Smooth muscle cell (in vitro differentiated cells): ENCODE results near the gene ANKRD28. TPM values are rescaled to one million over a fixed set of nuclear protein-coding genes. Genes with fewer than 3 reads are reported as not detected.

Experiments
- DNase-seq: peaks from one replicate; lab custom pipeline; 2025; ENCODE audit not compliant: unreplicated experiment; lab: John Stamatoyannopoulos, UW
- H2AFZ ChIP-seq: fragments of 200-600 bp; sonication (generic); 2 replicates; pipeline ENCODE4 v1.6.0; 2016; ENCODE audit warnings: antibody characterized with exemption, low read depth, mild to moderate bottlenecking
- H3F3A ChIP-seq: fragments of 200-600 bp; sonication (generic); 2 replicates; pipeline ENCODE4 v1.6.0; 2017; ENCODE audit warnings: antibody characterized with exemption, low read depth
- H3K27ac ChIP-seq: fragments of 200-600 bp; sonication (generic); 2 replicates; pipeline ENCODE4 v1.5.1; 2016; ENCODE audit warnings: low read depth, mild to moderate bottlenecking
- H3K27me3 ChIP-seq: fragments of 200-600 bp; sonication (generic); 2 replicates; pipeline ENCODE4 v1.6.1; 2016; ENCODE audit warnings: low read depth, mild to moderate bottlenecking
- H3K36me3 ChIP-seq: fragments of 200-600 bp; sonication (generic); 2 replicates; pipeline ENCODE4 v1.5.1; 2016; ENCODE audit warnings: low read depth
- H3K4me1 ChIP-seq: fragments of 200-600 bp; sonication (generic); 2 replicates; pipeline ENCODE4 v1.5.1; 2016; ENCODE audit warnings: low read depth
- H3K4me2 ChIP-seq: fragments of 200-600 bp; sonication (generic); 2 replicates; pipeline ENCODE4 v1.6.0; 2016; ENCODE audit warnings: mild to moderate bottlenecking
- H3K4me3 ChIP-seq: fragments of 200-600 bp; sonication (generic); 2 replicates; pipeline ENCODE4 v1.5.1; 2016; ENCODE audit warnings: mild to moderate bottlenecking
- H3K79me2 ChIP-seq: fragments of 200-600 bp; sonication (generic); 2 replicates; pipeline ENCODE4 v1.6.0; 2016; ENCODE audit warnings: low read depth, mild to moderate bottlenecking
- H3K9ac ChIP-seq: fragments of 200-600 bp; sonication (generic); 2 replicates; pipeline ENCODE4 v1.6.0; 2016; ENCODE audit warnings: low read depth
- H3K9me3 ChIP-seq: fragments of 200-600 bp; sonication (generic); replicated peaks from 2 replicates; pipeline ENCODE4 v1.5.1; 2016; ENCODE audit warnings: low read depth
- H4K20me1 ChIP-seq: fragments of 200-600 bp; sonication (generic); 2 replicates; pipeline ENCODE4 v1.6.0; 2016; ENCODE audit warnings: low read depth
- CTCF ChIP-seq: fragments of 200-600 bp; sonication (generic); IDR thresholded peaks from 2 replicates; pipeline ENCODE4 v1.5.1; 2017; ENCODE audit warnings: borderline replicate concordance, mild to moderate bottlenecking, antibody characterized with exemption; ENCODE audit not compliant: insufficient read depth, poor library complexity, severe bottlenecking
- WGBS: methylation state at CpG from one replicate; pipeline ENCODE4 v1.1.7; 2016; ENCODE audit warnings: low lambda C conversion rate; 5-methylcytosine and 5-hydroxymethylcytosine counted together
- polyA plus RNA-seq: library from polyadenylated mRNA; unstranded; fragments of >200 nt; fragmentation: Nextera tagmentation; extraction: Ambion mirVana; gene quantifications from 2 replicates; pipeline ENCODE4 v1.2.1, GENCODE V29; 2016
- total RNA-seq: library from RNA; depleted of rRNA; stranded (reverse); fragments of >200 nt; gene quantifications from 2 replicates; pipeline ENCODE4 v1.2.3, GENCODE V29; 2014

ANKRD28 gene
- total and polyA plus RNA-seq, 2 experiments from 2014 or later: 11.8 to 35.7 TPM

GRCh38 chr3:15800780-15801179, 3.0 kb upstream of the ANKRD28 start:
- no peaks in the 10 kb centered on the region for H3K9me3 ChIP-seq
- H3K79me2 ChIP-seq: peaks cover 32% of the 10 kb centered on the region
- H3K9ac ChIP-seq: no peak overlapping the region
- peaks cover 8% of the 10 kb centered on the region for H3F3A ChIP-seq
- H4K20me1 ChIP-seq: no peaks in the 10 kb centered on the region
- no peak for DNase-seq
- no peak overlapping the region for H2AFZ ChIP-seq
- peaks cover 46% of the 10 kb centered on the region for H3K4me1 ChIP-seq
- no peak overlapping the region for H3K4me3 ChIP-seq
- peak overlapping the region; percentile 53 for H3K4me2 ChIP-seq
- H3K27me3 ChIP-seq: no peaks in the 10 kb centered on the region
- no peaks in the 10 kb centered on the region for H3K36me3 ChIP-seq
- TF ChIP-seq CTCF: no peak
- peak overlapping the region; percentile 47 for H3K27ac ChIP-seq

GRCh38 chr3:15800327-15800726, 2.5 kb upstream of the ANKRD28 start:
- Histone ChIP-seq H3K4me1 (peaks cover 50% of the 10 kb centered on the region), H4K20me1 (no peaks in the 10 kb centered on the region), H3K9me3 (no peaks in the 10 kb centered on the region), H3K27me3 (no peaks in the 10 kb centered on the region), H3K4me3 (no peak overlapping the region), H3K4me2 (peak overlapping the region; percentile 53), H2AFZ (no peak overlapping the region), H3K27ac (peak overlapping the region; percentile 47), H3K9ac (no peak overlapping the region), H3K79me2 (peaks cover 35% of the 10 kb centered on the region), H3K36me3 (no peaks in the 10 kb centered on the region), H3F3A (peaks cover 12% of the 10 kb centered on the region)
- no peak for DNase-seq
- TF ChIP-seq CTCF: no peak

- H3K9ac ChIP-seq: peak overlapping the region; percentile 96
Measured at GRCh38 chr3:15798533-15799245, 910 bp upstream of the ANKRD28 start.

More at GRCh38 chr3:15798533-15799245, 910 bp upstream of the ANKRD28 start:
- peak overlapping the region; percentile 54 for H3K4me3 ChIP-seq
- H3K4me2 ChIP-seq: peak overlapping the region; percentile 98
- H3K9me3 ChIP-seq: no peaks in the 10 kb centered on the region
- no peak for TF ChIP-seq CTCF
- peaks cover 59% of the 10 kb centered on the region for H3K4me1 ChIP-seq
- no peak for DNase-seq
- peak overlapping the region; percentile 99 for H3K27ac ChIP-seq
- H2AFZ ChIP-seq: no peak overlapping the region
- 76% methylated on average over 2 of the region's 2 CpGs for WGBS
- H3F3A ChIP-seq: peaks cover 10% of the 10 kb centered on the region
- no peaks in the 10 kb centered on the region for H3K36me3 ChIP-seq
- H3K79me2 ChIP-seq: peaks cover 43% of the 10 kb centered on the region
- no peaks in the 10 kb centered on the region for H3K27me3 ChIP-seq
- H4K20me1 ChIP-seq: no peaks in the 10 kb centered on the region
